Measurements from ENCODE around the gene SPRN.
"Not testable (repeated sequence)": the region's sequence is repeated elsewhere in the genome, so short reads cannot be mapped to it uniquely, and the experiment has no call there.

DNA sequence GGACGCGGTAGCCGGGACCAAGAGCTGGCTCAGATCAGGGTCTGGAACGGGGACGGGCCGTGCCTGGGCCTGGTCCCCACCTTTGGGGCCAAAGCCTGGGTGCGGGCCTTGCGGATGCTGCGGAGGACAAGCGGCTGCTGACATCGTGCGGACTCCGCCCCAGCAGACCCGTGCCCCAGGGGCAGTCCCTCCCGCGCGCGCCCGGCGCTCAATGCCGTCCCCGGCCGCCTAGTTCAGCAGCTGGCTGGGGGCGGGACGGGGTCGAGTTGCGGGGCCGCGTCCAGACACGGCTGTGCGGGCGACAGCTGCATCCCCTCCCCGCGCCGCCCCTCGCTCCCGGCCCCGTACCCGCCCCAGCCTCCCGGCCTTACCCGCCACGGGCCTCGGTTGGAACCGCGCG is 323 bp downstream of the SPRN start:
- TF ChIP-seq CTCF (IDR thresholded peaks at IDR 0.05; ENCODE audit: insufficient read depth, low read length); REST (IDR thresholded peaks at IDR 0.05; ENCODE audit: insufficient replicate concordance, low read depth); GABPA (IDR thresholded peaks at IDR 0.05; ENCODE audit: low read depth); POLR2AphosphoS5 (IDR thresholded peaks at IDR 0.05; ENCODE audit: low read depth); SPI1 (IDR thresholded peaks at IDR 0.05; ENCODE audit: borderline replicate concordance, low read depth): not testable (repeated sequence)
